Iris pigment epithelial cell (primary cell): ENCODE data around the gene RAB11FIP5.

ENCODE experiments used
- DNase-seq: peaks from one replicate; pipeline ENCODE4 v3.0.0-alpha.2; 2011; ENCODE audit warnings: low read depth

The RAB11FIP5 gene

GRCh38 chr2:73084971-73085370, 27.8 kb downstream of the RAB11FIP5 start:
- DNase-seq, result no peak

GRCh38 chr2:73083886-73084800, 28.6 kb downstream of the RAB11FIP5 start:
- no peak for DNase-seq

GRCh38 chr2:73082523-73083410, 30.0 kb downstream of the RAB11FIP5 start:
- DNase-seq, result no peak

- DNase-seq, result no peak
These were observed 31.5 kb downstream of the RAB11FIP5 start for GRCh38 chr2:73081181-73081671.

GRCh38 chr2:73080321-73081131, 32.2 kb downstream of the RAB11FIP5 start:
- peak; percentile 36 for DNase-seq

DNA sequence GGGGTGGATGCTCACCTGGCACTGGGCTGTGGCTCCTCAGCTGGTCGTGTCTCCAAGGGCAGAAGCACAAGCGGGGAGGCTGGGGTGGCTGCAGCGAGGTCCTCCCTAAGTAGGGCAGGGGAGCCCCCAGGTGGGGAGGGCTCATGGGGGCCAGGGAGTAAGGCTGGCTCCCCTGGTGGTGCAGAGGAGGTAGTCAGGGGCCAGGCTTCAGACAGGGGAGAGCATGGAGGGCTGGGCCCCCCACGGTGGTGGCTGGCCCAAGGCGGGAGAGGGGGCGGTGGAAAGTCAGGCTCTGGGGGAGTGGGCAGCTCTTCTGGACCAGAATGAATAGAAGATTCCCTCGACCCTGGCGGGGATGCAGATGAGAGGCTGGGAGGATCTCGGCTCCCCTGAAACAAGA, 33.1 kb downstream of the RAB11FIP5 start:
- no peak for DNase-seq

DNA sequence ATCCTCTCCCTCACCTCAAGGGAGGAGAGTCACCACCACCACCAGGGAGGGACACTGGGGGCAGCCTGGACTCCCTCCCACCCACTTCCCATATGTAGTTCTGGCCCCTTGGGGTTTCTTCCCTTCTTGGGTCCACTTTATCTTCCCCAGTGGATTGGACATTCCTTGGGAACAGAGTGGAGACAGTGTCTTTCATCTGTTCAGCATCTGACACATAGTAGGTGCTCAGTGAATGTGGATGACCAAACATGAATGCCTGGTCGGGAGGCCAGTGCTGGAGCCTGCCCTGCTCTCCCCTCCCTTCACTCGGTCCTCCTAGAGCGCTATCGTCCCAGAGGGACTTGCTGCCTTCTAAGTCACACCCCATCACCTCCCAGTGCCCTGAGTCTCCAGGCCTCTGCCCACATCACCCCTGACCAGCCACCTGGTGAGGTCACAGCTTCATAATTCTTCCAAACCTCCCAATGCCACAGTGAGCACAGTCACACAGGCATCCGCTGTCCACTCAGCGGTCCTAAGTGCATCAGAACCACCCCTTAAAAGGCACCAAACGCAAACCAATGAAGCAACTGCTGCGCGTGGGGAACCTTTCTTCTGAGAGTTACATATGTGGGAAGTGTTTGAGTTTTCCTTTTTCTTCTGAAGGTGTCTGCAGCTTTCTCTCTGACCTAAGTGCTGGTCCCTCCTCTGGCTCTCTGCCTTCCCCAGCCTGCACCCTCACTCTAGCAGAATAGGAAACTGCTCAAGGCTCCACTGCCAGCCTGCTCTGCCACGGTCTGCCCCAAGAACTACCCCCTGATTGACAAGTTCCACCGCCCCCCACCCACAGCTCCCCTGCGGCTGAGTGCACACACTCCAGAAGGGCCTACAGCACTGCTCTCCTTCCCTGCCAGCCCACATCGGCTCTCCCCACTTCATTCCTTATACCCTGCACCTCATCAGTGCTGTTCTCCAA, 34.0 kb downstream of the RAB11FIP5 start:
- DNase-seq, result no peak

- DNase-seq, result no peak
These were observed 35.3 kb downstream of the RAB11FIP5 start for GRCh38 chr2:73077424-73077795.

GRCh38 chr2:73076701-73077423, 35.9 kb downstream of the RAB11FIP5 start:
- DNase-seq, result no peak

GRCh38 chr2:73075477-73076373, 37.0 kb downstream of the RAB11FIP5 start:
- peak; percentile 42 for DNase-seq

DNA sequence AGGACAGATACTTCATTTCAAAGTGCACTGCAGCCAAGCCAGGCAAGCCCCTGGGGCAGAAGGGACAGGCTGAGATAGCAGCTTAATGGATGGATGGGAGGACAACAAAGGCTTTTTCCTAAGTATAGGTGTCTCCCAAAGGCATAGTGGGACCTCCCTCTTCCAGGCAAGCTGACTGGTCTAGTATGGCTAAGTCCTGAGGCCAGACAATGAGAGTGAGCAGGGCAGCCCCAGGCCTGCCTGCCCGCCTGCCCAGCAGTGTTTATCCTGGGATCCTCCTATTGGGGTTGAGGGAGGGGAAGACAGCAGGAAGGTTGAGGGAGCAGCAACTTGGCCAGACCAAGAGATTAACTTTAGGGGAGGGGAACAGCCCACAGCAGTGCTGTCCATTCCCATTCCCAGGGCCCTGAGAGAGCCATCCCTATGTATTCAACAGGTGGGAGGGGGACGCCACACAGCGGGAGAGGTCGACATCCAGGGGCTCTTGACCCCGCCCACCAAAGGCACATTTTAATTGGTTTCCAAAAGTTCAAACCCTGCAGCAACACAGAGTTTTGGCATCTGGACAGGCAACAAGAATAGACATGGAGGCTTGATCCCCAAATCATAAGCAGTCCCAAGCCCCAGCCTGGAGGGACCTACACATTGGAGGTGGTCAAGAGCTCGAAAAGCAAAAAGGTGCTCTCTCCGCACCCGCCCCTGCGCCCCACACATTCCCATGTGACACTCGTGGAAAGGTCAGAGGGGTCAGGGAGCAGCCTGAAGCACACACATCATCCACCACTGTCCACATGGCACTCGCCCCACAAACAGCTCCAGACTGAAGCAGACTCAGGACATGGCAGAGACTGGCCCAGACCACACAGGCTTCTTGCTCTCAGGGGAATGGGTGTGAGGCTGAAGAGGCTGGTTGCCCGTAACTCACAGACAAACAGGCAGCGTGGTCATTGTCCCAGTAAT, 38.4 kb downstream of the RAB11FIP5 start:
- DNase-seq, result no peak

GRCh38 chr2:73072416-73072815, 40.3 kb downstream of the RAB11FIP5 start:
- DNase-seq, result no peak

DNA sequence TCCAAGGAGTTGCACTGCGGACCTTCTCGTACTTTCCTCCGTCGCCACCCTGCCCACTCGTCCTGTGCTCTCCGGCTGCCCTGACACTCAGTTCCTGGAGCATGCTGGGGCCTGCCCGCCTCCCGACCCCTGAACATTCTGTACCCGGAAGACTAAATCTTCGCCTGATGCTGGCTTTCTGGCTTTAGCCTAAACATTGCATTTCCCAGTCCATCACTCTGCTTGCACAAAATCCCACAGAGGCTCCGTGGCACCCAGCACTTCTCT, 40.7 kb downstream of the RAB11FIP5 start:
- DNase-seq, result peak; percentile 46

DNA sequence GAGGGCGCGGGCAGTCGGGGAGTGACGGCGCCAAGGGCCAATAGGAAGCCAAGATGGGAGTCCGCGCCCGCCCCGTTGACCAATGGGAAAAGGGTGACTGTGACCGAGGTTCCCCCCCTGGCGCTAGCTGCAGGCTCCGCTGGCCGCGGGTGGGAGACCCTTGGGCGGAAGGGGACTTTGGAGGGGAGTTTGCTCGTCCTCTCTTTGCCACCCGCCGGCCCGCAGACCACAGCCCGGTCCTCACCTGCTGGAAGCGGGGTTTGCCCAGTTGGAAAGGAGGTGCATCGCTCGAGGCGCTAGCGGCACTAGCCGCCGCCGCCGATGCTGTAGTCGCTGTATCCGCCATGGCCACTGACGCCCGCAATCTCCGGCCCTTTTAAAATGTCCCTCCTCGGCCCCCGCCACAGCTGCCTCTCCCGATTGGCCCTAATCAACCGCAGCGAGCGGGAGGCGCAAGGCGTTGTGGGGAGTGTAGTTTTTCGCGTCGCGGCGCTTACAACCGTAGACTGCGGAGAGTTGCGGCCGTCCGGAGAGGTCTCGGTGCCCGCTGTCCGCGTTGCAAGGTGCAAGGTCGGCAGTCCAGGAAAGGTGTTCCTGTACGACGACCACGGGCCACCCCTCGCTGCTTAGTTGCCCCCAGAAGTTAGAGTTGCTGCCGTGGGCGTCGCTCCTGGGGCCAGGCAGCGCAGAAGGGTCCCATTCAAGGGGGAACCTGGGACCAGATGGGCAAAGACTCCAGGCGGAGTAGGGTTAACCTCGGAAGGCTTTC, 41.2 kb downstream of the RAB11FIP5 start, which contains the start of gene SFXN5:
SFXN5 (minus strand) TSS at position 353 of the 769 bp plus-strand sequence; CDS start at position 346, 7 bp downstream.
- peak; percentile 94 for DNase-seq

DNA sequence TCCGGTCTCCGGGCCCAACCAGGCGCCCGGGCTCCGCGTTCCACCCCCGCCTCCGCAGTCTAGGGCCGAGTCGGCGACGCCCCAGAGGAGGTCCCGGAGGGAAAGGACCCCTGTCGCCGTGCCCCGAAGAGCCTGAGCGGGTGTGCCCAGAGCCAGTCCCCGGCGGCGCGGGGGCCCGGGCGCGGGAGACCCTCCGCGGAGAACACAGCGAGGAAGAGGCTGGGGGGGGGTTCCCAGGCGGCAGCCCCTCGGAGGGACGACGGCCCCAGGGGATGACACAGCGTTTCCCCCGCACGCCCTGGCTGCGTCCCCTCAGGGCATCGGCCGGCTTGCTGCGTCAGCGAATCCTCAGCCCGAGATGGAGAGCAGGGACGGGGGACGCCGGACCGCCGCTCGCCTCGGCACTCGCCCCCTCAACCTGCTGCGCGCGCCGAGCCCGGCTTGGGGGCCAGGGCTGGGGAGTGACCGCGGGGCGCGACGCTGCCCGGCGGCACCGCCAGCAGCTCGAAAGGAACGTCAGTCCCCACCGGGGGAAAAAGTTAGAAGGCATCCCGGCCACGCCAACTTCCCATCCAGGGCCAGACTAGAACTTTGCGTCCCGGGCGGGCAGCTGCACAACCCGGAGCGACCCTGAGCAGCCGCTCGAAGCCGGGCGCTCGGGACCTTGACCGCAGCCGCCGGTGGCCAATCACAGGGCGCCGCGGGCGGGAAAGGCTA, 41.9 kb downstream of the RAB11FIP5 start:
- peak; percentile 15 for DNase-seq

- DNase-seq, result peak; percentile 54
These were observed 42.7 kb downstream of the RAB11FIP5 start for GRCh38 chr2:73069855-73070642.
